IMR-90 (cell line): ENCODE measurements around the gene OAS3. TPM values are rescaled to one million over a fixed set of nuclear protein-coding genes. Genes with fewer than 3 reads are reported as not detected.

Experiments
- ATAC-seq: fragments of 200-7000 bp; cut with Tn5 transposase; 2 replicates; pipeline ENCODE4 v1.9.1; 2020; ENCODE audit warnings: low read depth, mild to moderate bottlenecking, moderate library complexity
- BruUV-seq: library from RNA; stranded (reverse); fragments of 400-500 nt; replicated peaks from 2 replicates; lab custom pipeline; 2021; lab: Mats Ljungman, UMichigan
- CTCF ChIA-PET: fragments of 300-600 bp; formaldehyde crosslinking; extraction: SDS; loops from one replicate; lab custom pipeline; 2021; ENCODE audit warnings: antibody characterized with exemption; lab: Yijun Ruan, JAX
- POLR2A ChIA-PET: fragments of 300-600 bp; sonication (Branson Sonifier 250); formaldehyde crosslinking; loops from one replicate; lab custom pipeline; 2022; ENCODE audit warnings: antibody characterized with exemption; ENCODE audit not compliant: unreplicated experiment; lab: Charles Lee
- DNase-seq: peaks from one replicate; pipeline ENCODE4 v3.0.0; 2013
- H2AFZ ChIP-seq: replicated peaks from 2 replicates; pipeline ENCODE3; 2013; ENCODE audit warnings: low read length, mild to moderate bottlenecking; ENCODE audit not compliant: poor library complexity
- H2AK5ac ChIP-seq: 2 replicates; pipeline ENCODE4 v1.6.1; 2013; ENCODE audit warnings: low read depth, low read length, inconsistent platforms
- H2AK9ac ChIP-seq: replicated peaks from 2 replicates; pipeline ENCODE3; 2013; ENCODE audit warnings: mild to moderate bottlenecking, low read depth, low read length, moderate library complexity; ENCODE audit not compliant: poor library complexity
- H2BK120ac ChIP-seq: 2 replicates; pipeline ENCODE4 v1.6.1; 2013; ENCODE audit warnings: low read depth, low read length, inconsistent platforms
- H2BK15ac ChIP-seq: 3 replicates; pipeline ENCODE4 v1.6.1; 2013; ENCODE audit warnings: low read depth, low read length, inconsistent platforms
- H2BK20ac ChIP-seq: 2 replicates; pipeline ENCODE4 v1.6.1; 2013; ENCODE audit warnings: low read depth, mild to moderate bottlenecking, inconsistent platforms, low read length, moderate library complexity
- H2BK5ac ChIP-seq: 2 replicates; pipeline ENCODE4 v1.6.1; 2013; ENCODE audit warnings: mild to moderate bottlenecking, low read depth, low read length, inconsistent platforms; ENCODE audit not compliant: poor library complexity, severe bottlenecking
- H3K14ac ChIP-seq: replicated peaks from 2 replicates; pipeline ENCODE4 v1.6.1; 2013; ENCODE audit warnings: low read depth, low read length, inconsistent platforms
- H3K18ac ChIP-seq: 2 replicates; pipeline ENCODE4 v1.6.1; 2013; ENCODE audit warnings: low read depth, low read length, control low read depth
- H3K23ac ChIP-seq: 2 replicates; pipeline ENCODE4 v1.6.1; 2013; ENCODE audit warnings: low read depth, low read length, inconsistent platforms
- H3K27ac ChIP-seq: 2 replicates; pipeline ENCODE4 v1.5.1; 2013; ENCODE audit warnings: mild to moderate bottlenecking, control low read depth, low read length; ENCODE audit not compliant: insufficient read depth
- H3K27me3 ChIP-seq: 2 replicates; pipeline ENCODE4 v1.6.1; 2013; ENCODE audit warnings: low read length; ENCODE audit not compliant: control insufficient read depth, insufficient read depth
- H3K36me3 ChIP-seq: 2 replicates; pipeline ENCODE4 v1.6.1; 2013; ENCODE audit warnings: low read length, mixed read lengths; ENCODE audit not compliant: control insufficient read depth, insufficient read depth
- H3K4ac ChIP-seq: 2 replicates; pipeline ENCODE4 v1.6.1; 2013; ENCODE audit warnings: low read depth, low read length, inconsistent platforms
- H3K4me1 ChIP-seq: 2 replicates; pipeline ENCODE4 v1.6.1; 2013; ENCODE audit warnings: low read length, mixed read lengths; ENCODE audit not compliant: control insufficient read depth, insufficient read depth
- H3K4me2 ChIP-seq: 2 replicates; pipeline ENCODE4 v1.6.1; 2013; ENCODE audit warnings: low read depth, mild to moderate bottlenecking, control low read depth, low read length, moderate library complexity
- H3K4me3 ChIP-seq: 2 replicates; pipeline ENCODE4 v1.5.1; 2013; ENCODE audit warnings: low read depth, mild to moderate bottlenecking, control low read depth, low read length, moderate library complexity; ENCODE audit not compliant: insufficient read depth
- H3K56ac ChIP-seq: 2 replicates; pipeline ENCODE4 v1.6.1; 2013; ENCODE audit warnings: low read length, inconsistent platforms; ENCODE audit not compliant: insufficient read depth; ENCODE audit errors: extremely low read depth
- H3K79me1 ChIP-seq, 2 experiments: 2 replicates each; pipeline ENCODE4 v1.6.1; 2013; ENCODE audit warnings: low read length in 2 of 2, inconsistent platforms in 1 of 2, low read depth in 1 of 2
- H3K9ac ChIP-seq: 2 replicates; pipeline ENCODE4 v1.6.1; 2013; ENCODE audit warnings: low read depth, low read length, control low read depth
- H3K9me1 ChIP-seq: 2 replicates; pipeline ENCODE4 v1.6.1; 2013; ENCODE audit warnings: low read length, inconsistent platforms; ENCODE audit not compliant: insufficient read depth
- H3K9me3 ChIP-seq: 2 replicates; pipeline ENCODE4 v1.6.1; 2013; ENCODE audit warnings: low read length; ENCODE audit not compliant: control insufficient read depth, insufficient read depth
- H4K20me1 ChIP-seq: 2 replicates; pipeline ENCODE4 v1.6.1; 2013; ENCODE audit warnings: low read length, inconsistent platforms; ENCODE audit not compliant: insufficient read depth
- H4K5ac ChIP-seq: 2 replicates; pipeline ENCODE4 v1.6.1; 2013; ENCODE audit warnings: mild to moderate bottlenecking, low read depth, low read length, control low read depth
- H4K8ac ChIP-seq, 2 experiments: 2 replicates each; pipeline ENCODE4 v1.6.1; 2013; ENCODE audit warnings: low read depth in 2 of 2, low read length in 2 of 2, control low read depth in 1 of 2, inconsistent platforms in 1 of 2
- H4K91ac ChIP-seq: 2 replicates; pipeline ENCODE4 v1.6.1; 2013; ENCODE audit warnings: low read depth, low read length, inconsistent platforms; ENCODE audit not compliant: insufficient read depth
- MAZ ChIP-seq: IDR thresholded peaks from 2 replicates; pipeline ENCODE4 v1.6.1; 2012; ENCODE audit warnings: low read depth, mild to moderate bottlenecking, low read length, improper control_type of control experiment, moderate library complexity, borderline replicate concordance
- RFX5 ChIP-seq: IDR thresholded peaks from 2 replicates; pipeline ENCODE4 v1.8.0; 2012; ENCODE audit warnings: low read depth, mild to moderate bottlenecking, low read length, moderate library complexity
- WGBS, 2 experiments: methylation state at CpG; one replicate each; pipeline versions ENCODE4 v1.1.5 to v1.1.7; 2013; ENCODE audit warnings: missing lambda C conversion rate in 2 of 2; ENCODE audit not compliant: insufficient read length in 1 of 2; ENCODE audit errors: extremely low coverage in 2 of 2; 5-methylcytosine and 5-hydroxymethylcytosine counted together
- dilution Hi-C: fragments of 300-500 bp; cut with HindIII; formaldehyde crosslinking; loops from one replicate; pipeline ENCODE4 v1.14.3; 2018; ENCODE audit warnings: low sequenced_read_pairs; ENCODE audit not compliant: unreplicated experiment
- in situ Hi-C: fragments of 300-500 bp; cut with MboI; formaldehyde crosslinking; loops from 3 replicates; pipeline ENCODE4 v1.14.3; 2019; ENCODE audit warnings: low sequenced_read_pairs, inconsistent platforms, mixed read lengths
- intact Hi-C: fragments of 100-400 bp; cut with micrococcal nuclease; formaldehyde crosslinking; loops from 2 replicates; pipeline ENCODE4 v1.10.0; 2022
- polyA plus RNA-seq, 3 experiments: library from polyadenylated mRNA; depleted of rRNA; stranded (reverse); fragments of >200 nt; gene quantifications; 2 replicates each; pipeline ENCODE4 v1.2.3, GENCODE V29; 2012; ENCODE audit warnings: low replicate concordance in 1 of 3
- total RNA-seq: library from RNA; depleted of rRNA; stranded (reverse); fragments of >200 nt; gene quantifications from 2 replicates; pipeline ENCODE4 v1.2.3, GENCODE V29; 2012

OAS3 gene
- total and polyA plus RNA-seq, 2 of the 4 experiments (the other 2 are of a cell fraction): 4.1 to 7.8 TPM

DNA sequence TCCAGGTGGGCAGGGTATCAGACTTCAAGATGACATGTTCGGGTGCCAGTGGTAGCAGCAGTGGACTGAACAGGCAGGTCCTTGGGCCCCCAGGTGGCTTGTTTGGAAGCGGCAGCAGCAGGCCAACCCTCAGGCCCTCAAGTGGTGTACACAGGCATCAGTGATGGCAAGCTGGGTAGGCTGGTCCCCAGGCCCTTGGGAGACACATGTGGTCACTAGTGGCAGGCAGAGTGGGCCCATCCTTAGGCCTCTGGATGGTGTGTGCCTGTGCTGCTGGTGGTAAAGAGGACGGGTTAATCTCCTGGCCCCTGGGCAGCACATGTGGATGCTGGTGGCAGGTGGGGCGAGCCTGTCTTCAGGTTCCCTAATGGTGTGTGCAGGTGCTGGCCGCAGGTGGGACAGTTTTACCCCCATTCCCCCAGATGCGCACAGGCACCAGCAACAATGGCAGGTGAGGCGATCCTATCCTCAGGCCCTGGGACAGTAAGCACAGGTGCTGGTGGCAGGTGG is 48.1 kb downstream of the OAS3 start:
- H4K8ac ChIP-seq: no peak overlapping the region
- no peaks in the 10 kb centered on the region for H3K4me1 ChIP-seq
- no peak overlapping the region for H2BK120ac ChIP-seq
- intact Hi-C loops (no loop called here), dilution Hi-C loops (no loop called here), in situ Hi-C loops (no loop called here)
- no peak overlapping the region for H3K9ac ChIP-seq
- no peak overlapping the region for H4K91ac ChIP-seq
- no peak overlapping the region for H3K14ac ChIP-seq
- H3K23ac ChIP-seq: no peak overlapping the region
- H2BK15ac ChIP-seq: no peak overlapping the region
- H3K18ac ChIP-seq: no peak overlapping the region
- no peaks in the 10 kb centered on the region for H3K27me3 ChIP-seq
- no peak for TF ChIP-seq RFX5
- no peak for TF ChIP-seq MAZ
- H2AK9ac ChIP-seq: no peak overlapping the region
- no peak overlapping the region for H3K4me3 ChIP-seq
- CTCF ChIA-PET: interaction anchor here (0.6 kb wide), 1 partner anchor 110 kb away, joined by 4 read pairs; no protein-coding TSS in a partner anchor
- no TSS peak for BruUV-seq
- POLR2A ChIA-PET: no interaction called here
- no peaks in the 10 kb centered on the region for H3K9me3 ChIP-seq
- H2BK5ac ChIP-seq: no peak overlapping the region
- H3K9me1 ChIP-seq: no peaks in the 10 kb centered on the region
- H3K56ac ChIP-seq: no peak overlapping the region
- no peaks in the 10 kb centered on the region for H3K79me1 ChIP-seq
- H3K36me3 ChIP-seq: no peaks in the 10 kb centered on the region
- no peak overlapping the region for H2BK20ac ChIP-seq
- H2AFZ ChIP-seq: no peak overlapping the region
- no peak overlapping the region for H3K27ac ChIP-seq
- no peak overlapping the region for H3K4ac ChIP-seq
- H4K5ac ChIP-seq: no peak overlapping the region
- no peak overlapping the region for H3K4me2 ChIP-seq
- no peak overlapping the region for H2AK5ac ChIP-seq
- WGBS, 2 experiments: 71% methylated on average over 1 of the region's 7 CpGs; no CpG with 5 or more reads in 1 of the 2 experiments
- ATAC-seq (no peak), DNase-seq (no peak)
- no peaks in the 10 kb centered on the region for H4K20me1 ChIP-seq
